OCI-LY7 (cell line): ENCODE measurements around the gene ENPP7.

Source experiments
- CTCF ChIP-seq: fragments of 200-600 bp; sonication (generic); conservative IDR thresholded peaks from 2 replicates; pipeline ENCODE4 v1.5.1; 2014; ENCODE audit warnings: mild to moderate bottlenecking, antibody characterized with exemption, low read length, moderate library complexity, mixed read lengths
- EZH2phosphoT487 ChIP-seq: fragments of 200-600 bp; sonication (generic); IDR thresholded peaks from 2 replicates; pipeline ENCODE4 v1.6.1; 2018; ENCODE audit warnings: low read depth, borderline replicate concordance, mild to moderate bottlenecking, mixed run types, antibody characterized with exemption, low read length, moderate library complexity, mixed read lengths

- TF ChIP-seq CTCF (no peak), EZH2phosphoT487 (no peak)
Measured at GRCh38 chr17:79748295-79749099, 17.8 kb downstream of the ENPP7 start.
